Measurements from ENCODE around the gene ATP1A4. TPM values are rescaled to one million over a fixed set of nuclear protein-coding genes. Genes with fewer than 3 reads are reported as not detected.
"Not testable (repeated sequence)": the region's sequence is repeated elsewhere in the genome, so short reads cannot be mapped to it uniquely, and the experiment has no call there.

ATP1A4 gene
- not detected for polyA plus RNA-seq

GRCh38 chr1:160151303-160151702, at the start of gene ATP1A4:
Gene ATP1A4 (plus strand): TSS chr1:160151603. CDS start chr1:160152041, 438 bp downstream.
- no peak for DNase-seq
- no peak within 1 kb of the TSS for H3K4me3 Mint-ChIP-seq
- H3K27me3 Mint-ChIP-seq (ENCODE audit: low read depth in 3 of 3), result peaks cover 0 to 12% (median 5%) of the 10 kb centered on the region in 3 donors
- H3K4me1 Mint-ChIP-seq, result no peaks in the 10 kb centered on the region
- H3K36me3 Mint-ChIP-seq, result no peaks in the 10 kb centered on the region
- peak within 1 kb of the TSS in 2 of 6 donors; percentile 49 to 82 for H3K27ac Mint-ChIP-seq
- no peaks in the 10 kb centered on the region for H3K9me3 Mint-ChIP-seq

GRCh38 chr1:160101717-160102522, 49.5 kb upstream of the ATP1A4 start:
- H3K4me3 Mint-ChIP-seq, result no peak overlapping the region
- H3K27ac Mint-ChIP-seq, result peak overlapping the region in 4 of 6 donors; percentile 28 to 85 (median 62)
- H3K36me3 Mint-ChIP-seq, result no peaks in the 10 kb centered on the region
- H3K27me3 Mint-ChIP-seq (ENCODE audit: low read depth in 3 of 3), result peaks cover 7 to 17% (median 10%) of the 10 kb centered on the region in 3 donors
- DNase-seq, result no peak
- peaks cover 36 to 38% of the 10 kb centered on the region in 2 donors for H3K4me1 Mint-ChIP-seq
- H3K9me3 Mint-ChIP-seq, result no peaks in the 10 kb centered on the region

GRCh38 chr1:160103658-160104408, 47.6 kb upstream of the ATP1A4 start:
- no peak for DNase-seq
- no peak overlapping the region for H3K27ac Mint-ChIP-seq
- H3K9me3 Mint-ChIP-seq, result no peaks in the 10 kb centered on the region
- peaks cover 26 to 27% of the 10 kb centered on the region in 2 donors for H3K4me1 Mint-ChIP-seq
- H3K36me3 Mint-ChIP-seq, result no peaks in the 10 kb centered on the region
- no peak overlapping the region for H3K4me3 Mint-ChIP-seq
- H3K27me3 Mint-ChIP-seq (ENCODE audit: low read depth in 3 of 3), result peaks cover 4 to 10% (median 7%) of the 10 kb centered on the region in 3 donors

- H3K36me3 Mint-ChIP-seq, result no peaks in the 10 kb centered on the region
- no peak overlapping the region for H3K27ac Mint-ChIP-seq
- no peak for DNase-seq
- H3K27me3 Mint-ChIP-seq (ENCODE audit: low read depth in 3 of 3), result peaks cover 4 to 10% (median 5%) of the 10 kb centered on the region in 3 donors
- peaks cover 22 to 23% of the 10 kb centered on the region in 2 donors for H3K4me1 Mint-ChIP-seq
- H3K9me3 Mint-ChIP-seq, result no peaks in the 10 kb centered on the region
- H3K4me3 Mint-ChIP-seq, result no peak overlapping the region
Observed at GRCh38 chr1:160104486-160104885, 46.9 kb upstream of the ATP1A4 start.

GRCh38 chr1:160105155-160105554, 46.2 kb upstream of the ATP1A4 start:
- no peak overlapping the region for H3K27ac Mint-ChIP-seq
- H3K9me3 Mint-ChIP-seq, result no peaks in the 10 kb centered on the region
- H3K27me3 Mint-ChIP-seq (ENCODE audit: low read depth in 3 of 3), result peaks cover 5 to 12% (median 5%) of the 10 kb centered on the region in 3 donors
- no peak for DNase-seq
- H3K4me1 Mint-ChIP-seq, result peaks cover 20 to 21% of the 10 kb centered on the region in 2 donors
- H3K4me3 Mint-ChIP-seq, result no peak overlapping the region
- H3K36me3 Mint-ChIP-seq, result no peaks in the 10 kb centered on the region

- no peaks in the 10 kb centered on the region for H3K36me3 Mint-ChIP-seq
- no peak overlapping the region for H3K27ac Mint-ChIP-seq
Observed at GRCh38 chr1:160107512-160107911, 43.9 kb upstream of the ATP1A4 start.

GRCh38 chr1:160108888-160109662, 42.3 kb upstream of the ATP1A4 start:
- DNase-seq, result peak in 1 of 3 donors; percentile 23
- no peaks in the 10 kb centered on the region for H3K36me3 Mint-ChIP-seq

More at GRCh38 chr1:160107512-160107911, 43.9 kb upstream of the ATP1A4 start:
- DNase-seq, result no peak
- Mint-ChIP-seq H3K9me3 (no peaks in the 10 kb centered on the region), H3K27me3 (ENCODE audit: low read depth in 3 of 3) (peaks cover 5 to 19% (median 7%) of the 10 kb centered on the region in 3 donors), H3K4me3 (no peak overlapping the region), H3K4me1 (peaks cover 10 to 12% of the 10 kb centered on the region in 2 donors)

GRCh38 chr1:160109686-160110085, 41.7 kb upstream of the ATP1A4 start:
- Mint-ChIP-seq H3K27ac (no peak overlapping the region), H3K4me1 (no peaks in the 10 kb centered on the region), H3K4me3 (no peak overlapping the region), H3K36me3 (no peaks in the 10 kb centered on the region), H3K27me3 (ENCODE audit: low read depth in 3 of 3) (peaks cover 3 to 14% (median 5%) of the 10 kb centered on the region in 3 donors), H3K9me3 (no peaks in the 10 kb centered on the region)
- no peak for DNase-seq

More at GRCh38 chr1:160108888-160109662, 42.3 kb upstream of the ATP1A4 start:
- no peak overlapping the region for H3K4me3 Mint-ChIP-seq
- H3K9me3 Mint-ChIP-seq, result no peaks in the 10 kb centered on the region
- H3K27ac Mint-ChIP-seq, result no peak overlapping the region
- H3K4me1 Mint-ChIP-seq, result no peaks in the 10 kb centered on the region
- peaks cover 3 to 14% (median 5%) of the 10 kb centered on the region in 3 donors for H3K27me3 Mint-ChIP-seq (ENCODE audit: low read depth in 3 of 3)

- DNase-seq, H3K9me3 Mint-ChIP-seq, H3K4me3 Mint-ChIP-seq, H3K4me1 Mint-ChIP-seq, H3K36me3 Mint-ChIP-seq, H3K27ac Mint-ChIP-seq: not testable (repeated sequence)
- peaks cover 3 to 14% (median 3%) of the 10 kb centered on the region in 3 donors for H3K27me3 Mint-ChIP-seq (ENCODE audit: low read depth in 3 of 3)
Observed at GRCh38 chr1:160111462-160111861, 39.9 kb upstream of the ATP1A4 start.

GRCh38 chr1:160112357-160112756, 39.0 kb upstream of the ATP1A4 start:
- Mint-ChIP-seq H3K27me3 (ENCODE audit: low read depth in 3 of 3) (peaks cover 3 to 11% (median 5%) of the 10 kb centered on the region in 3 donors), H3K4me3 (no peak overlapping the region), H3K9me3 (no peaks in the 10 kb centered on the region), H3K4me1 (no peaks in the 10 kb centered on the region), H3K36me3 (no peaks in the 10 kb centered on the region), H3K27ac (no peak overlapping the region)
- no peak for DNase-seq

GRCh38 chr1:160113407-160113806, 38.0 kb upstream of the ATP1A4 start:
- H3K4me3 Mint-ChIP-seq, result no peak overlapping the region
- DNase-seq, result no peak
- H3K9me3 Mint-ChIP-seq, result no peaks in the 10 kb centered on the region

GRCh38 chr1:160114085-160114484, 37.3 kb upstream of the ATP1A4 start:
- no peak overlapping the region for H3K4me3 Mint-ChIP-seq
- H3K27ac Mint-ChIP-seq, result no peak overlapping the region
- H3K36me3 Mint-ChIP-seq, result no peaks in the 10 kb centered on the region
- no peaks in the 10 kb centered on the region for H3K9me3 Mint-ChIP-seq
- DNase-seq, result no peak
- no peaks in the 10 kb centered on the region for H3K4me1 Mint-ChIP-seq
- H3K27me3 Mint-ChIP-seq (ENCODE audit: low read depth in 3 of 3), result peaks cover 1 to 10% (median 5%) of the 10 kb centered on the region in 3 donors

More at GRCh38 chr1:160113407-160113806, 38.0 kb upstream of the ATP1A4 start:
- H3K27me3 Mint-ChIP-seq (ENCODE audit: low read depth in 3 of 3), result peaks cover 4 to 10% (median 5%) of the 10 kb centered on the region in 3 donors
- no peaks in the 10 kb centered on the region for H3K36me3 Mint-ChIP-seq
- no peaks in the 10 kb centered on the region for H3K4me1 Mint-ChIP-seq
- no peak overlapping the region for H3K27ac Mint-ChIP-seq

- no peaks in the 10 kb centered on the region for H3K4me1 Mint-ChIP-seq
- no peak for DNase-seq
- H3K9me3 Mint-ChIP-seq, result no peaks in the 10 kb centered on the region
- H3K27ac Mint-ChIP-seq, result no peak within 1 kb of the TSS
- H3K36me3 Mint-ChIP-seq, result no peaks in the 10 kb centered on the region
- H3K27me3 Mint-ChIP-seq (ENCODE audit: low read depth in 3 of 3), result peaks cover 1 to 7% (median 2%) of the 10 kb centered on the region in 3 donors
- no peak within 1 kb of the TSS for H3K4me3 Mint-ChIP-seq
Observed at GRCh38 chr1:160115545-160116282, 35.7 kb upstream of the ATP1A4 start, which contains the start of gene ATP1A2. Gene ATP1A2 (plus strand): TSS chr1:160115759. CDS start chr1:160115862, 103 bp downstream.
